Stimulated activated CD4-positive, alpha-beta T cell treated with anti-CD3 and anti-CD28 coated beads, Interleukin-12 subunit alpha, Interleukin-12 subunit beta, amount 100 ng/mL, for 48 hours (primary cell): ENCODE measurements around the gene GARIN5B.
A peak's percentile ranks its signal among the peaks of the same experiment; 100 is the strongest.

Experiments
- DNase-seq, 3 donors: peaks; one replicate each; pipeline ENCODE4 v3.0.0-alpha.2; 2020; ENCODE audit warnings: low read depth in 2 of 3, low spot score in 1 of 3

Gene GARIN5B

GRCh38 chr19:55370305-55370988 lies 7.4 kb upstream of the GARIN5B start, which contains the start of gene IL11:
IL11 (minus strand) TSS chr19:55370463; CDS start chr19:55370310, 153 bp downstream.
- DNase-seq, result no peak

GRCh38 chr19:55369653-55370304 lies 6.7 kb upstream of the GARIN5B start:
- DNase-seq, result no peak

- no peak for DNase-seq
These were observed 5.9 kb upstream of the GARIN5B start for GRCh38 chr19:55368701-55369563.

GRCh38 chr19:55368106-55368505 lies 5.0 kb upstream of the GARIN5B start:
- no peak for DNase-seq

- DNase-seq, result no peak
These were observed 3.7 kb upstream of the GARIN5B start for GRCh38 chr19:55366790-55367189.

GRCh38 chr19:55365964-55366363 lies 2.9 kb upstream of the GARIN5B start:
- no peak for DNase-seq

GRCh38 chr19:55365245-55365644 lies 2.2 kb upstream of the GARIN5B start:
- DNase-seq, result no peak

GRCh38 chr19:55362174-55362989 lies 678 bp downstream of the GARIN5B start:
- no peak for DNase-seq

- DNase-seq, result no peak
These were observed 2.2 kb downstream of the GARIN5B start for GRCh38 chr19:55360902-55361301.

- no peak for DNase-seq
These were observed 3.8 kb downstream of the GARIN5B start for GRCh38 chr19:55358943-55359908.

GRCh38 chr19:55358493-55358892 lies 4.6 kb downstream of the GARIN5B start:
- no peak for DNase-seq

GRCh38 chr19:55355213-55355821 lies 7.7 kb downstream of the GARIN5B start:
- no peak for DNase-seq

GRCh38 chr19:55354698-55355212 lies 8.3 kb downstream of the GARIN5B start, which contains the start of gene COX6B2:
COX6B2 (minus strand) TSS chr19:55354719; CDS start chr19:55354521, 198 bp downstream.
- DNase-seq, result no peak

- DNase-seq, result peak in 1 of 3 donors; percentile 58
These were observed 9.0 kb downstream of the GARIN5B start for GRCh38 chr19:55353803-55354697.

GRCh38 chr19:55353356-55353802 lies 9.7 kb downstream of the GARIN5B start:
- DNase-seq, result no peak

GRCh38 chr19:55352549-55353145 lies 10.4 kb downstream of the GARIN5B start:
- DNase-seq, result no peak

- DNase-seq, result no peak
These were observed 11.0 kb downstream of the GARIN5B start for GRCh38 chr19:55352040-55352439.
